Prostate gland (tissue), 2 donors: Measurements from ENCODE around the gene RNF220. TPM values are rescaled to one million over a fixed set of nuclear protein-coding genes. Genes with fewer than 3 reads are reported as not detected.
A peak's percentile ranks its signal among the peaks of the same experiment; 100 is the strongest.

Experiments
- DNase-seq: peaks from one replicate; pipeline ENCODE4 v3.0.0-alpha.2; 2019; ENCODE audit warnings: low spot score
- H3K27ac ChIP-seq, 2 donors: fragments of 200-600 bp; sonication (generic); 2 replicates each; pipeline ENCODE4 v1.5.1; 2017 to 2019
- H3K27me3 ChIP-seq: fragments of 200-600 bp; sonication (generic); replicated peaks from 2 replicates; pipeline ENCODE4 v1.5.1; 2019; ENCODE audit not compliant: insufficient read depth
- H3K36me3 ChIP-seq, 2 donors: fragments of 200-600 bp; sonication (generic); 1 replicate in 1 of 2; 2 replicates in 1 of 2; pipeline versions ENCODE4 v1.5.1 to v1.8.1; 2017 to 2019
- H3K4me1 ChIP-seq: fragments of 200-600 bp; sonication (generic); replicated peaks from 2 replicates; pipeline ENCODE4 v1.5.1; 2019
- H3K4me3 ChIP-seq, 2 donors: fragments of 200-600 bp; sonication (generic); 2 replicates each; pipeline ENCODE4 v1.5.1; 2017 to 2019
- H3K9me3 ChIP-seq: fragments of 200-600 bp; sonication (generic); 2 replicates; pipeline ENCODE4 v1.5.1; 2017
- POLR2A ChIP-seq: fragments of 450-650 bp; IDR thresholded peaks from one replicate; pipeline ENCODE4 v1.6.1; 2016; ENCODE audit warnings: antibody characterized with exemption, mild to moderate bottlenecking
- POLR2AphosphoS5 ChIP-seq: sonication (generic); formaldehyde crosslinking; IDR thresholded peaks from one replicate; pipeline ENCODE4 v1.6.1; 2017; ENCODE audit warnings: antibody characterized with exemption
- WGBS: methylation state at CpG from one replicate; pipeline ENCODE4 v1.1.5; 2018; 5-methylcytosine and 5-hydroxymethylcytosine counted together
- intact Hi-C: fragments of 100-400 bp; cut with DNase I; formaldehyde crosslinking; loops from one replicate; pipeline ENCODE4 v1.14.2; 2022
- total RNA-seq, 2 donors: library from RNA; depleted of rRNA; stranded (reverse); fragments of >200 nt; gene quantifications; one replicate each; pipeline ENCODE4 v1.1.0, GENCODE V29; 2016
- TF ChIP-seq, protein P1 (sequence below), 4 experiments: fragments of 200-600 bp in 2 of 4; fragments of 450-650 bp in 2 of 4; sonication (generic) in 2 of 4; IDR thresholded peaks; 1 replicate in 3 of 4; 2 replicates in 1 of 4; pipeline ENCODE4 v1.5.1; 2016 to 2019; ENCODE audit warnings: antibody characterized with exemption in 4 of 4, mild to moderate bottlenecking in 2 of 4, moderate library complexity in 2 of 4

RNF220 gene
- total RNA-seq, 2 donors from 2014 or later, result 116 to 147 TPM

DNA sequence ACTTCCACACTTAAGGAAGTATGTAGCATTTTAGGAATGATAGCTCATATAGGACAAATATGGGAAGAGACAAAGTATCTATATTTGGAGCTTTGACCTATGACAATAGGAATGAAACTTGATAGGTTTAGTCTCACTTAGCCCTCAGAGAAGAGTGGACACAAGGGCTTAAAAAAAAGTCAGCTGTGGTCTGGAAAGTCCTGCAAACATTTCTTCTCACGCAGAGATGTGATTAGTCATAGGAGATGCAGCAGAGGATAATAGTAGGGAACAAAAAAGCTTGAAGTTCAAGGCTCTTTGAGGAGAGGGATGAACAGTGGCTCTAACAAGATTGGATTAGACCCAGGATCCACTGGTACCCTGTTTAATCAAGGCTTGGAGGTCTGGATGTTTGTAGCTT lies 14.8 kb upstream of the RNF220 start:
- Histone ChIP-seq H3K4me3 (no peak overlapping the region), H3K27me3 (no peaks in the 10 kb centered on the region), H3K36me3 (no peaks in the 10 kb centered on the region), H3K4me1 (no peaks in the 10 kb centered on the region), H3K27ac (no peak overlapping the region), H3K9me3 (no peaks in the 10 kb centered on the region)
- intact Hi-C loops, result no loop called here
- no peak for DNase-seq
- TF ChIP-seq POLR2AphosphoS5 (no peak), POLR2A (no peak)
- TF ChIP-seq, protein P1, sequence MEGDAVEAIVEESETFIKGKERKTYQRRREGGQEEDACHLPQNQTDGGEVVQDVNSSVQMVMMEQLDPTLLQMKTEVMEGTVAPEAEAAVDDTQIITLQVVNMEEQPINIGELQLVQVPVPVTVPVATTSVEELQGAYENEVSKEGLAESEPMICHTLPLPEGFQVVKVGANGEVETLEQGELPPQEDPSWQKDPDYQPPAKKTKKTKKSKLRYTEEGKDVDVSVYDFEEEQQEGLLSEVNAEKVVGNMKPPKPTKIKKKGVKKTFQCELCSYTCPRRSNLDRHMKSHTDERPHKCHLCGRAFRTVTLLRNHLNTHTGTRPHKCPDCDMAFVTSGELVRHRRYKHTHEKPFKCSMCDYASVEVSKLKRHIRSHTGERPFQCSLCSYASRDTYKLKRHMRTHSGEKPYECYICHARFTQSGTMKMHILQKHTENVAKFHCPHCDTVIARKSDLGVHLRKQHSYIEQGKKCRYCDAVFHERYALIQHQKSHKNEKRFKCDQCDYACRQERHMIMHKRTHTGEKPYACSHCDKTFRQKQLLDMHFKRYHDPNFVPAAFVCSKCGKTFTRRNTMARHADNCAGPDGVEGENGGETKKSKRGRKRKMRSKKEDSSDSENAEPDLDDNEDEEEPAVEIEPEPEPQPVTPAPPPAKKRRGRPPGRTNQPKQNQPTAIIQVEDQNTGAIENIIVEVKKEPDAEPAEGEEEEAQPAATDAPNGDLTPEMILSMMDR (IDR thresholded peaks at IDR 0.05), result no peak
- WGBS, result 62% methylated on average over 1 of the region's 1 CpG

DNA sequence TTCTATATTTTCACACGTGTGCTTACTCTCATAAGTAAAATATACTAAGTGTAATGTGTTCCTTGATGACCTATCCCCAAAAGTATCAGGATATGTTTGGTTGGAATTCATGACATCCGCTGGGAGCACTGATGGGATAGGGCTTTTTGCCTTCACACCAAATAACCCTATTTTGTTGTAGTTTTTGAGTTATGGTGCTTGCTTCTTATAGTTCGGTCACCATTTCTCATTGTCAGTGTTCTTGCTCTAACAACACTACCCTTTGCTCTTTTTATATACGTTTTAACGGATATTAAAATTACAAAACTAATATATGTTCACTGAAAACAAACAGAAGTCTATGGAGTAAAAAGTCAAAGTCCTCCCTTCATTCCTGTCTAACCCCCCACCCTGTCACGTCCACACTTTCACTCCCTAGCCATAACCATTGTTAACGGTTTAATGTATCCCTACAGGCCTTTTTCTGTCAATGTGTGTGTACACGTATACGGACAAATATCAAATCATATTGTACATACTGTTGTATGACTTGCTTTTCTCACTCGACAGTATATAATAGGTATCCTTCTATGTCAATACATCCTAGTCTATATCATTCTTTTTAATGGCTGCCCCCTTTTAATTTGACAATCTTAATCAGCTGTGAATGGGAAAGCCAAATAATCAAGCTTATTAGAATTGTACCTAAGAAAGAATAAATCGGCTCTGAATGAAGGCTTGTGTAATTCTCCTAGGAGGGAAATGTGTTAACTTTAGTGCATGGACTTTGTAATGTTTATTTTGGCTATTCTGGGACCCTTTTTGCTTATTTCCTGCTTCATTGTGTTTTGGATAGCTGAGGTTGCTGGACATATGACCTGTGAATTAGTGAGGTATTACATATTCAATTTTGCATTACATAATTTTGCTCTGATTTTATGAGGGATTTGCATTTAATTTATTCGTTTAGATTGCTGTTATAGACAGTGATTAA lies 3.5 kb upstream of the RNF220 start:
- no peaks in the 10 kb centered on the region for H3K36me3 ChIP-seq
- H3K27ac ChIP-seq, result no peak overlapping the region
- DNase-seq, result no peak
- TF ChIP-seq POLR2AphosphoS5 (no peak), POLR2A (no peak)
- TF ChIP-seq, protein P1 (IDR thresholded peaks at IDR 0.05), result no peak
- no peaks in the 10 kb centered on the region for H3K9me3 ChIP-seq
- intact Hi-C loops, result no loop called here
- WGBS, result 77% methylated on average over 12 of the region's 12 CpGs
- peaks cover 2% of the 10 kb centered on the region for H3K27me3 ChIP-seq
- H3K4me3 ChIP-seq, result no peak overlapping the region
- H3K4me1 ChIP-seq, result peaks cover 2% of the 10 kb centered on the region

DNA sequence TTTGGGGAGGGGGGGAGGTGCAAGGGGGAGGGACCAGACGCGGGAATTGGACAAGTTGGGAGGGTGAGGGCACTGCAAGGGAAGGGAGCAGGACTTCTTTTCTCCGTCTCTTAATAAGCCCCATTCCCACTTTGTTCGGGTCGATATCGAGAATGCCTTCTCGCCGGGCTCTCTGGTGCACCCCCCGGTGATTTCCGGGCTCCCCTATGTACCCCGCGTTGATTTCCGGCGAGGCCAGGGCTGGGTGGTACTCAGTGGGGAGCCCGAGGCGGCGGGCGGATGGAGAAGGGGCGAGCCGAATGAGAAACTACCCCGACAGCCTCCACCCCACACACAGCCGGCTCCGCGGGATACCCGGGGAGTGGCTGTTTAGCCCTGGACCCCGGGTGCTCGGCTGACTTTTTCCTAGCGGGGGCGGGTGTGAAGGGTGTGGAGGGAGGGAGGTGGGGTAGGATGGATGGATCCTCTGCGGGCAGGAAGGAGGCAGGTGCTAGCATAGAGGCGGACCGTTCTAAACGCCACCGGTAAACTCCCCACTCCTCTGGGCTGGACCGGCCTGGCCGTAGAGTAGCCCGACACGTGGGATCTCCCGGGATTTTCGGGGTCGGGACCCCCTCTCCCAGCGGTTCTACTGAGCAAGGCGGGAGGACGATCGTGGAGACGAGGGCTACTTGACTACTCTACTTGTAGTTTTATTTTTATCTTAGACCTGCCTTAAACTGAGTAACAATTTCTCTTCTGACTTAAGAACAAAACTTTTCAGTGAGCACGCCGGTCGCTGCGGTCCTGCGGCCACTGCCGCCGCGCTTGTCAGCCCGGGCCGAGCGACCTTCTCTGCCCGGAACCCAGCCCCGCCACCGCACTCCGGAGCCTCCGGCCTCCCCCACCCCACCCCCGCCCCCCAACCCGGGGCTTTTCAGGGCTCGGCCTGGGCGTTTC lies 1.0 kb downstream of the RNF220 start:
- Histone ChIP-seq H3K4me1 (peaks cover 7% of the 10 kb centered on the region), H3K36me3 (no peaks in the 10 kb centered on the region), H3K4me3 (peak overlapping the region; percentile 10 to 26), H3K27ac (no peak overlapping the region), H3K9me3 (no peaks in the 10 kb centered on the region), H3K27me3 (peaks cover 40% of the 10 kb centered on the region)
- no peak for DNase-seq
- TF ChIP-seq, protein P1 (IDR thresholded peaks at IDR 0.05), result no peak
- TF ChIP-seq POLR2A (no peak), POLR2AphosphoS5 (no peak)
- WGBS, result under 1% methylated on average over 62 of the region's 66 CpGs
- intact Hi-C loops, result no loop called here

DNA sequence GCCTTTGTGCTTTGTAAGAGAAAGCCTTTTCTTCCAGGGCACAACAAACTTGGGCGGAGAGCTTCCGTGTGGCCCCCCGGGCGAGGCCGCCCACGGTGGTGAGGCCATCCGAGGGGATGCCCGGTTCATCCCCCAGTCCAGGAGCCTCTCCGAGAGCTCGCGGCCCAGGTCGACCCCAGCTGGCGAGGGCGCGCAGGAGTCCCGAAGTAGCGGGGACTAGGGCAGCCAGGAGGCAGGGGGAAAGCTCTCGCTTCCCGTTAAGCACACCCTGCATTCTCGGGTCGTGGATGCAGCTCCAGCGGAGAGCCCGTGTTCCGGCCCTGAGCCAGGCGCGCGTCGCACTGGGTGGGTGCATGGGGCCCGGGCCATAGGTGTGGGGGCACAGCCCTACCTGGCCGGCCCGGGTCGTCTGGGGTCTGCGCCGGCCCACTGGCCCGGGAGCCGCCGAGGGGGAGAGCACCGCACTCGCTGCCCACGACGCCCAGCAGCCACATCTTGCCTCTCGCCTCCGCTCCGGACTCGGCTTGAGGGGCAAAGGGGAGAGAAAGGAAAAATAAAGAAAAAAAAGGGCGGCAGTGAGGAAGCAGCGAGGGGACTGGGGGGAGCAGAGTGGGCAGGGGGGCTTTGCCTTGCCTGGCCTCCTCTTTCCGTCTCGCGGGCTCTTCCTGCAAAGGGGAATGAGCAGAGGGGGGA lies 1.8 kb downstream of the RNF220 start:
- H3K4me1 ChIP-seq, result peaks cover 7% of the 10 kb centered on the region
- 3% methylated on average over 48 of the region's 50 CpGs for WGBS
- no peaks in the 10 kb centered on the region for H3K36me3 ChIP-seq
- intact Hi-C loops, result no loop called here
- peaks cover 40% of the 10 kb centered on the region for H3K27me3 ChIP-seq
- H3K9me3 ChIP-seq, result no peaks in the 10 kb centered on the region
- no peak for DNase-seq
- TF ChIP-seq POLR2A (no peak), POLR2AphosphoS5 (no peak)
- TF ChIP-seq, protein P1 (IDR thresholded peaks at IDR 0.05), result no peak
- peak overlapping the region in 1 of 2 donors; percentile 20 for H3K4me3 ChIP-seq
- no peak overlapping the region for H3K27ac ChIP-seq
